ENCODE results near the gene TUB.

TUB gene, protein sequence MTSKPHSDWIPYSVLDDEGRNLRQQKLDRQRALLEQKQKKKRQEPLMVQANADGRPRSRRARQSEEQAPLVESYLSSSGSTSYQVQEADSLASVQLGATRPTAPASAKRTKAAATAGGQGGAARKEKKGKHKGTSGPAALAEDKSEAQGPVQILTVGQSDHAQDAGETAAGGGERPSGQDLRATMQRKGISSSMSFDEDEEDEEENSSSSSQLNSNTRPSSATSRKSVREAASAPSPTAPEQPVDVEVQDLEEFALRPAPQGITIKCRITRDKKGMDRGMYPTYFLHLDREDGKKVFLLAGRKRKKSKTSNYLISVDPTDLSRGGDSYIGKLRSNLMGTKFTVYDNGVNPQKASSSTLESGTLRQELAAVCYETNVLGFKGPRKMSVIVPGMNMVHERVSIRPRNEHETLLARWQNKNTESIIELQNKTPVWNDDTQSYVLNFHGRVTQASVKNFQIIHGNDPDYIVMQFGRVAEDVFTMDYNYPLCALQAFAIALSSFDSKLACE

DNA sequence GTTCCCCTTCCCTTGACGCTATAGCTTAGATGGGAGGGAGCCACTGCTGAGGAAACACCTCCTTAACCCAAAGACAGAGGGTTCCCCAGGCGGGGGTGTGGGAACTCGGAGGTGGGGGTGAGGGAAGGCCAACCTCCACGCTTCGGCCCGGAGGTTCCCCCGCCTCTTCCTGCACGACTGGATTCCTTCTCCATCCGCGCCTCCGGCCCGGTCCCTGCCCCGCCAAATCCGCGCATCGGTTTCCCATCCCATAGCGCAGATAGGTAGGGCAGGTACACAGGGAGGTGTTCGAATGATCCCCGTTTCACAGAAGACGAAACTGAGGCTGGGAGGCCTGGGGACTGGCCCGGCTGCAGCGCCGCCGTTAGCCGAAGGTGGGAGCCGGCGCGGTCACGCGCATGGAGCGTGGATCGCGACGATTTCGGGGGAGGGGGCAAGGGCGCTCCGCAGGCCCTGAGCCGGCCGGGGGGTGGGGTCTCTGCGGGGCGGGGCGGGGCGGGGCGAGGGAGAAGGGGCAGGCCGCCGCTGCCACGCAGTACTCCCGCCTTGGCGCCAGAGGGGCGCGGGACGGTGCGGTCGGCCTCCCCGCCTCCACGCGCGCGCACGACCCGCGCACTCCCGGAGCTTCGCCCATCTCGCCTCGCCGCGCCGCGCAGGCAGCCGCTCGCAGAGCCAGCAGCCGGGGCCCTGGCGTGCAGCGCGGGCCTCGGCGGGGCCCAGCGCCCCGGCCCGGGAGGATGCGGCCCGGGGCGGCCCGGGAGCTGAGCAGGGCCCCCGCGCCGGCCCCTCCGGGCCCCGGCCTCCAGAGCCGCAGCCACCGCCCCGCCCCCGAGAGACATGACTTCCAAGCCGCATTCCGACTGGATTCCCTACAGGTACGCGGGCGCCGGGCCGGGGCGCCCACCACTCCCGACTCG is at the start of gene TUB:
TSS of gene TUB (plus strand) at position 538 of the 917 bp plus-strand sequence. CDS start at position 838, 300 bp downstream.
- peak in 15 of 56 donors; percentile 21 to 60 (median 48) for DNase-seq

GRCh38 chr11:8031248-8032115 is 49.5 kb upstream of the TUB start:
- DNase-seq: no peak

DNA sequence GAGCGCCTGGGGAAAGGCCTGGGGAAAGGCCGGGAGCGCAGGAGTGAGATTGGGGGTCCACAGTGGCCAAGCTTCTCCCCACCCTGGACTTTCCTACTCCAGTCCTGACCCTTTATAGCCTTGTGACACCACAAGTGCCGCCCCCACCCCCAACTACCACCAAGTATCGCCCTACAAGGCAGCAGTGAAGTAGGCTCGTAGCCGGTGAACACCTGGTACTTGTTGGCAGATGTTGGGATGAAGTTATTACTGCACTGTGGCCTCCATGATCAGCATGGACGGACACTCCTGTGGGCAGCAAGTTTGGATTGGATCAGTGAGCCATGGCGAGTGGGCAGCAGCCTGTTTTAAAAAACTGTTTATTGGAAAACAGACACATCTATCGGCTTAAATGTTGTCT is 48.9 kb upstream of the TUB start:
- DNase-seq: no peak

DNA sequence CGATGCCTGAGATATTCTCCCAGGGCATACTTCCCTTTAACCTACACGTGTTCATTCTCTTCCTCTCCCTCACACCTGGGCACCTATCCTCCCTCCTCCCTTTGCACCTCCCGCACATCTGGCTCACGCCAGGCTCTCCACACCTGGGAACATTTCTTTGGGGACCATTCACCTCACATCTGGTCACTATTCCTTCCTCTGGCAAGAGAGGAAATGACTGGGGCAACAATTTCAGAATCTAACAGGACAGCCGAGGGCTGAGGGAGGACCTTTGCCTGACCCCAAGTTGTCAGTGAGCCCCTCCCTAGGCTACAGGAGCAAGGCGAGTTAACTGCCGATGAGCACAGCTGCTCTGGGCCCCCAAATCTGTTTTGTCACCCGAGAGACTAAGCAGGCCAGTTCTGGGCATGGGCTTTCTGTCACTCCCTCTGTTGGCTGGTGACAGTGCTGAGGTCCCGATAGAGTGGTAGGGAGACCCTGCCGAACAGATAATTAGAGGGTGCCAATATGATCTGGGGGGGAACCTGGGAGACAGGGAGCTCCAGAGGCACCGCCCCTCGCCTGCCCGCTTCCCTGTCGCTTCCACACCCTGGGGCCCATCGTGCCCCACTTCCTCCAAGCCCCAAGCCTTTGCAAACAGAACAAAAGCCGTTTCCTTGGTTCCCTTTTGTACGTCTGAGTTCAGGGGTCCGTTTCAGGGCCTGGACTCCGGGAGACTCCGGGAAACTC is 48.3 kb upstream of the TUB start:
- no peak for DNase-seq

DNA sequence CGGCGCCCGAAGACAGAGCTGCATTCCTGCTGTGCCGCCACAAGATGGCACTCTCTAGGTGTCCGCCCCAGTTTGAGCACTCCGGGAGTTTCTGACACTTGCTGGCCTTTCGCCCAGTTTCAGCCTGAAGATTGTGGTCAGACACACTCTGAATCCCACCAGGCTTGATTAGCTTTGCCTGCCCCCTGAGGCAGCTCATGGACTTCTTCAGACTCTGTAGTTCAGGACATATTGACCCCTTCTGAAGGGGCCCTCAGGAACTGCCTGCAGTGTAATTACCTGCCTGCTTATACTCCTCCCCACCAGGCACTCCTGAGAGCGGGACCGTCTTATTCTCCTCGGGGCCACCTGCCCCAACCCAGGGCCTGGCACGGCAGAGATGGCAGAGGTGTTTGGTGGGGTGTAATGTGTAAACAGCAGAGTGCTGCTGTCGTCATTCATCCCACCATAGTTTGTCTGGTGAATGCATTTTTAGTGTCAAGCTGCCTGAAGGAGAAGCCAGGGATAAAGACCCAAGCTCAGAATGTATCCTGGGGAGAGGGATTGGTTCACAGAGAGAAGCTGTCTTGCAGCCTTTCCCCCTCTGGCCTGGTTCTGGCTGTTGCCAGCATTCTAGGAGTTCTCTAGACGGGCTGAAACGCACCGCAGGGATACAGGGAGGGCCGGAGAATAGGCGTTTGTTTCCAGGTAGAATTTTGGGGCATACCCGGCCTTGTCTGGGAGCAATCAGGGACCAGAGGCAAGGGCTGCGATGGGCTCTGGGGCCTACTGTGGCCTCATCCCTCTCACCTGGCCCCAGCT is 47.5 kb upstream of the TUB start:
- DNase-seq: peak in 44 of 56 donors; percentile 19 to 75 (median 50)

- no peak for DNase-seq
Measured at GRCh38 chr11:8034106-8034585, 46.9 kb upstream of the TUB start.

- DNase-seq: no peak
Measured at GRCh38 chr11:8034604-8035190, 46.3 kb upstream of the TUB start.

DNA sequence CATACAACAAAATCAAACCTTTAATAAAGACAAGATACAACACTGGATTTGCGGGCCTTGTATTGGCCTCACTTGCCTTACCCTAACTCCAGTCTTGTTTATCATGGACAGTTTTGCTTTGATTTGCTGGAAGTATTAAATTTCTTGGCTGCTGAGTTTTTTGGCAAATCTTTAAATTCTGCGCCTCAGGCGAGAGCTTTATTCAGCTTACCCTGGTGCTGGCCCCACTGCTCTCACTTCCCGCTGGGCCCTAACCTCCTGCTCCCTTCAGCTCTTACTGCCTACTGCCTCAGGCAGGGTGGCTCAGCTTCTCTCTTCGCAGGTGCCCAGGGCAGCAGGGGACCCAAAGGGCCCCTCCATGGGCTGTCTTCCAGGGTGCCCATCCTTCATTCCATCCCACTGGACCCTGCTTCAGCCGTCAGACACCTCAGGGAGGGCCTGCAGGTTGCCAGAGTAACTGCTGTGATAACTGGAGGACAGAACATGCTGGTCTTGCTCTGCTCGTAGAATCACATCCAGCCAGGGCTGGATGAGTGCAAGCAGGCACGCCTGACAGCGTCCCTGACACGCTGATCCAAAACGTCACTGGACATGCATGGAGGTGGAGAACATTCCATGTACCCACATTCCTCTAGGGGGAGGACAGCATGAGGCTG is 45.7 kb upstream of the TUB start:
- DNase-seq: no peak

- DNase-seq: no peak
Measured at GRCh38 chr11:8036002-8036802, 44.8 kb upstream of the TUB start.

GRCh38 chr11:8036986-8037385 is 44.0 kb upstream of the TUB start:
- DNase-seq: no peak

GRCh38 chr11:8038393-8038792 is 42.6 kb upstream of the TUB start:
- DNase-seq: peak in 9 of 56 donors; percentile 20 to 65 (median 42)

DNA sequence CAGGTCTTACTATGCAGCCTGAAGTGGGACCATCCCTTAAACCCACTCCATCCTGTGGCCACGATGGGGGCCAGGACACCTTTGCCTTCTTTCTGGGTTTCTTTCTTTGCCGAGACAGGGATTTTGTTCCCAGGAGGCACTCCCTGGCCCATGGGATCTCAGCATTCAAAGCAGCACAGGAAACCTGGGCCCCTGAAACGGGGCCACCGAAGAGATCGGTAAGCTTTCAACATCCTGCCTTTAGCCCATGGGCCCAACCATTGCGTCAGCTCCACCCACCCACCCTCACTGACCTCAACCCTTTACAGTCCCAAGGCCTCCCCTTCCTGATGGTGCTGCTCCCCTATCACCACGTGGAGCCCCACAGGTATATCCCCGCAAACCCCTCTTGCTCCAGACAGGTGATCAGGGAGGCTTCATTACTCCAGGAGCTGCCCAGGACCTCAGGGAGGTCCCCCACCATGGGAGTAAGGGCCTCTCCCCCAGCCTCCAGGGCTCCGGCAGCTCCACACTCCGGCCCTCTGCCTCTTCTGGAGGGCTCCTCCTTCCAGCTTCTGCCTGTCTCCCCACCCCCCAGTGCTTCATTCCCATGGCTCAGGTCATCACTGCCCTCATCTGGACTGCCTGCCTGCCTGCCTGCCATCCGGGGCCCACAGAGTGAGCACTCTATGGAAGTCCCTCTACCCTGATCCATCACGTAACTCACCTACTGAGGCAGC is 42.0 kb upstream of the TUB start:
- DNase-seq: no peak

GRCh38 chr11:8039530-8040260 is 41.3 kb upstream of the TUB start:
- no peak for DNase-seq

DNA sequence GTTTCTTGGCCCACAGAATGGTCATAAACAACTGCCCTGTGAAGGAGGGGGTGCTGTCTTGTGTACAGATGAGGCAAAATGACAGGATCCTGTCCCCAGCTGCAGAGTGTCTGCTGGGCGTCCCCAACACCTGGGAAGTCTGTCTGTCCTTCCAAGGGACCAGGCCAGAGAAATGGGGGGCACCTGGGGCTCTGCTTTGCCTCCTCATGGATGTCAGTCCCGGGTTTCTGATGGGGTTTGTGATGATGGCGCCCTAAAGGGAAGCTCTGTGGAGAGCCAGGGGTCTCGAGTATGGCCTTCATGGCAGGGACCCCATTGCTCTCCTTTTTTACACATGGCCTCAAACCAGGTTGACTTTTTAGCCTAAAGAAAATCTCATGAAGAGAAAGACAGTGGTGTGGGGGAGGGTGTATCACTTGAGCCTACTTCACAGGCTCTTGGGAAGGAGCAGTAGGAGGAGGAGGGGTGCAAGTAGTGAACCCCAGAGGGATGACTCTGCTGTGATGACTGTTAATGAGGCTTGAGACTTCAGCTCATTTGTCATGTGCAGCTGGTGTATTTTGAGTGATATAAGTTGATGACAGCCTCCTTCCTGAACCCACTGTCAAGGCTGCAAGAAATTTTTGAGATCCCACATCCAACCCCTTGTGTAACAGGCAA is 40.6 kb upstream of the TUB start:
- no peak for DNase-seq

- no peak for DNase-seq
Measured at GRCh38 chr11:8040921-8041285, 40.1 kb upstream of the TUB start.

DNA sequence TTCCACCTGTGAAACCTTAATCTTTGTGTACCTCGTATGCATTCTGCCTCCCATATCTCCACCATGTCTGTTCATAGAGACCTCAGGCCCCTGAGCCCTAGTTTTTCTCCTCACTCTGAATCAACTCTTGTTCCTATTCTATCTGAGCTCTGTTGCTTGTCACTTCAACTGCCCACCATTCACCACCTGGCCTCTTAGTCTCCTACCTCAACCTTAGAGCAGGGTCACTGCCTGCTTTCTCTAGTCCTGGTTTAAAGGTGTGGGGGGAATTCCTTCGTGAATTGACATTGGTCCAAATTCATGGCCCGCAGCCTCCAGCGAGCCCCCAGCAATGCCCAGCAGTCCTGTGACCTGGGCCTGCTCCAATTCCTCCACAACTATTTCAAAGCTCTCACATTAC is 39.4 kb upstream of the TUB start:
- DNase-seq: no peak

Data from amygdala (tissue), 56 donors.